NOMO-1 treated with dmso at 0.1 percent for 144 hours (cell line): ENCODE data around the gene MIA3.
A peak's percentile ranks its signal among the peaks of the same experiment; 100 is the strongest.
"Not testable (repeated sequence)": the region's sequence is repeated elsewhere in the genome, so short reads cannot be mapped to it uniquely, and the experiment has no call there.

ENCODE experiments used
- DNase-seq: peaks from one replicate; lab custom pipeline; 2025; ENCODE audit not compliant: unreplicated experiment; lab: John Stamatoyannopoulos, UW

MIA3 gene, protein sequence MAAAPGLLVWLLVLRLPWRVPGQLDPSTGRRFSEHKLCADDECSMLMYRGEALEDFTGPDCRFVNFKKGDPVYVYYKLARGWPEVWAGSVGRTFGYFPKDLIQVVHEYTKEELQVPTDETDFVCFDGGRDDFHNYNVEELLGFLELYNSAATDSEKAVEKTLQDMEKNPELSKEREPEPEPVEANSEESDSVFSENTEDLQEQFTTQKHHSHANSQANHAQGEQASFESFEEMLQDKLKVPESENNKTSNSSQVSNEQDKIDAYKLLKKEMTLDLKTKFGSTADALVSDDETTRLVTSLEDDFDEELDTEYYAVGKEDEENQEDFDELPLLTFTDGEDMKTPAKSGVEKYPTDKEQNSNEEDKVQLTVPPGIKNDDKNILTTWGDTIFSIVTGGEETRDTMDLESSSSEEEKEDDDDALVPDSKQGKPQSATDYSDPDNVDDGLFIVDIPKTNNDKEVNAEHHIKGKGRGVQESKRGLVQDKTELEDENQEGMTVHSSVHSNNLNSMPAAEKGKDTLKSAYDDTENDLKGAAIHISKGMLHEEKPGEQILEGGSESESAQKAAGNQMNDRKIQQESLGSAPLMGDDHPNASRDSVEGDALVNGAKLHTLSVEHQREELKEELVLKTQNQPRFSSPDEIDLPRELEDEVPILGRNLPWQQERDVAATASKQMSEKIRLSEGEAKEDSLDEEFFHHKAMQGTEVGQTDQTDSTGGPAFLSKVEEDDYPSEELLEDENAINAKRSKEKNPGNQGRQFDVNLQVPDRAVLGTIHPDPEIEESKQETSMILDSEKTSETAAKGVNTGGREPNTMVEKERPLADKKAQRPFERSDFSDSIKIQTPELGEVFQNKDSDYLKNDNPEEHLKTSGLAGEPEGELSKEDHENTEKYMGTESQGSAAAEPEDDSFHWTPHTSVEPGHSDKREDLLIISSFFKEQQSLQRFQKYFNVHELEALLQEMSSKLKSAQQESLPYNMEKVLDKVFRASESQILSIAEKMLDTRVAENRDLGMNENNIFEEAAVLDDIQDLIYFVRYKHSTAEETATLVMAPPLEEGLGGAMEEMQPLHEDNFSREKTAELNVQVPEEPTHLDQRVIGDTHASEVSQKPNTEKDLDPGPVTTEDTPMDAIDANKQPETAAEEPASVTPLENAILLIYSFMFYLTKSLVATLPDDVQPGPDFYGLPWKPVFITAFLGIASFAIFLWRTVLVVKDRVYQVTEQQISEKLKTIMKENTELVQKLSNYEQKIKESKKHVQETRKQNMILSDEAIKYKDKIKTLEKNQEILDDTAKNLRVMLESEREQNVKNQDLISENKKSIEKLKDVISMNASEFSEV (N-terminal part only)

DNA sequence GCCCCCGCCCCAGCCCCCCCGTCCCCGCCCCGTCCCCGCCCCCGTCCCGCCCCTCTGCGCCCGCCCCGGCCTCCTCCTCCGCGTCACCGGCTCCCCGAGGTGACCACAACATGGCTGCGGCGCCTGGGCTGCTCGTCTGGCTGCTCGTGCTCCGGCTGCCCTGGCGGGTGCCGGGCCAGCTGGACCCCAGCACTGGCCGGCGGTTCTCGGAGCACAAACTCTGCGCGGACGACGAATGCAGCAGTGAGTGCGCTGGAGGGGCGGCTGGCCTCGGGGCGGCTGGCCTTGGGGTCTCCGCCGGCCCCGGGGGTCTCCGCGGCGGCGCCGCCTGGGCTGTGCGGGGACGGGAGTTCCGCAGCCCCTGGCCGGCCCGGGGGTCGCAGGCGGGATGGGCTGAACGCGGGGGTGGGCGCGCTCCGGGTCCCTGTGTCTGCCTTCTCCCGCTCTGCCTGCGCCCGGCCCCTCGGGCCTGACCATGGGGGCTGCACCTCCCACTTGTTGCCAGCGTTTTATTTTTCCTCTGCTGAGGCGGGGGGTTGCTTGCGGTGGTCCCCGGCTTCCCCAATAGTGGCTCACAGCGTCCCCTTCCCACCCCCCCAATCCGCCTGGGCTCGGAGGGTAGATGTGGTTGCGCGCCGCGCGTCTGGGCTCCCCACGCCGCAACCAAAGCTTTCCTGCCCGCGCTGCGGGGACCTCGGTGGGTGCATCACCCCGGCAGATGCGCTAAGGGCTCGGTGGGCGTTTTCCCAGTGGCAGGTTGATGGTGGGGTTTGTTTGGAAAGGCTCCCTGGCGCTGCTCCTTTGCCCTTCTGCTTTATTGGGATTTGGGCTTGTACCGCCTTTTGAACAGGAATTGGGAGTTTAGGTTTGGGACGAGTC lies at the start of gene MIA3:
Gene MIA3, plus strand, starts transcription at position 97 of the 879 bp plus-strand sequence. Its CDS starts 14 bp downstream, at position 111.
- peak; percentile 64 for DNase-seq

DNA sequence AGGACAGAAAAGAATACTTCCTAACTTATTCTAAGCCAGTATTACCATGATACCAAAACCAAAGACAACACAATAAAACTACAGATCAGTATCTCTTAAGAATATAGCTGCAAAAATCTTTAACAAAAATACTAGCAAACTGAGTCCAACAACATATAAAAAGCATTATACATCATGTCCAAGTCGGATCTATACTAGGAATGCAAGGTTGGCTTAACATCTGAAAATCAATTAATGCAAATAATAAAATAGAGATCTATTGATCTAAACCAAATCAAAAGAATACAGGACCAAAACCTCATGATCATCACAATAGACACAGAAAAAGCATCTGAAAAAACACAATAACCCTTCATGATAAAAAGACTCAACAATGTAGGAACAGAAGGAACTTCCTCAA lies 47.1 kb upstream of the MIA3 start:
- no peak for DNase-seq

DNA sequence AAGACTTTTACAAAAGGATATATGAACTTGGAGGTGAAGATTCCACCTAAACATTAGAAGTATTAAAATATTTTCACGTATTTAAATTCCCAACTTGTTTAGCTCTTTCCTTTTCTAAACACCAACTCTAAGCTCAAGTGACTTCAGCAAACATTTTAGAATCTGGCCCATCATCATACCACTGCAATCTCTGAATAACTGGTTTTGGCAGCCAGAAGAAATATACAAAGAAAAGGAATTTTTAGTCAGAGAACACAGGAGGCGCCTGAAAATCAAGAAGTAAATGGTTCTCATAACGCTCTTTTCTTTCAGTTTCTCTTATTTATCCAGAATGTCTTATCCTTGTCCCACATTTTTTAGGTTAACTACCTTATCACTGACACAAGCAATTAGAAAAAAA lies 38.6 kb upstream of the MIA3 start:
- no peak for DNase-seq

DNA sequence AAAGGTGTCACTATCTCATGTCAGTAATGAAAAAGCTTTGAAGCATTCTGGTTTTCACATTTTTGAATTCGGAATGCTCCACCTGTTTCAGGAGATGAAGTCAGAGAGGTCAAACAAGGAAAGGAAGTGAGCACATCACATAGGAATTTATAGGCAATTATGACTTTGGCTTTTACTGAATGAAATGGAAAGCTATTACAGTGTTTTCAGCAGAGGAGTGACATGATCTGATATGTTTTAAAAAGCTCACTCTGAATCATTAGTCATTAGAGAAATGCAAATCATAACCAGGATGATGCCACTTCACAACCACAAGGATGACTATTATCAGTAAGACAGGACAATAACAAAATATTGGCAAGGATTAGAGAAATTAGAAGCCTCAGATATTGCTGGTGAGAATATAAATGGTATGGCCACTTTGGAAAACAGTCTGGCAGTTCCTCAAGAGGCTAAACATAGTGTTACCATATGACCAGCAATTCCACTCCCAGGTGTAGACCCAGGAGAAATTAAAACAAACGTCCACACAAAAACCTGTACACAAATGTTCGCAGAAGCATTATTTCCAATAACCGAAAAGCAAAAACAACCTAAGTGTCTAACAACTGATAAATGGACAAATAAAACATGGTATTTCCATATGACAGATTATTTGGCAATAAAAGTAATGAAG lies 35.7 kb upstream of the MIA3 start:
- no peak for DNase-seq

DNA sequence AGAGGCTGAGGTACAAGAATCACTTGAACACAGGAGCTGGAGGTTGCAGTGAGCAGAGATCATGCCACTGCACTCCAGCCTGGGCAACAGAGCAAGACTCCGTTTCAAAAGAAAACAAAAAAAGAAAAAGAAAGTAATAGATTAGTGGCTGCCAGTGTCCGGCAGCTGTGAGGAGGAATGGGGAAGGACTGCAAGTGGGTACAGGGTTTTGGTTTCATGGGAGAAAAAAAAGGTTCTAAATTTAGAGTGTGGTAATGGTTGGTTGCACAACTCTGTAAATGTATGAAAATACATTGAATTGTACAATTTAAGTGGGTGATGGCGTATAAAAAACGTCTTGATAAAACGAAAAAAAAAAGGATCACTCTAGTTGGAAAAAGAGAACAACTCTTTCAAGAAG lies 34.8 kb upstream of the MIA3 start:
- DNase-seq: peak; percentile 77

DNA sequence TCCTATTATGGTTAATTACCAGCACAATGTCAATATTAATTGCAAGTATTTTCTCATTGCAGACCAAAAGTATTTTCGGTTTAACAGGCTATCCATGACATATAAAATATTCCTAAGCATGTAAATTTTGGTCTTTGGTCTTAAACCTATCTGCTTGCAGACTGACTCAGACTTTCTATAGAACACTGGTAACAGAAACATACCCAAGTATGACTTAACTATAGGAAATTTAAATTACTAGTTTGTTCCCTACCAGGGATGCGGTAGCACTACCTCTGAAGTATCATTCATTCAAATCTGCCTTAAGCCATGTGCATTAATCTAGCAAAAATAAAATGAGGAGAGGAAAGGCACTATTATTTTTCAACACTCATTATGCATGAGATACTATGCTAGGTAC lies 31.1 kb upstream of the MIA3 start:
- no peak for DNase-seq

DNA sequence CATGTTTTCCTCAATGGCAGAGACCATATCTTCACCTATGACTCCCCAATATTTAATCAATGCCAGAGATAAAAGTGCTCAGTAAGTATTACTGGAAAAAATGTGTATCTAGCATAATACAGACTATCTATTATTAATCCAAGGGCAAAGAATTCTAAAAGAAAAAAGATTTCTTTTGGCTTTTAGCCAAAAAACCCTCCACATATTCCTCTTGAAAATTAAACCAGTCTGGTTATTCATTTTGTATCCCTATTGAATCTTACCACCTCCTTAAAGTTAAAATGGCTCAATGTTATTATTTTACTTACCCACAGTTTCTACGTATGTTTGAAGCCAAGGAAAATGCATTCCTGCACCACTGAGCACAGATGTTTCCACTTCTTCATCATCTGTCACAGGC lies 29.8 kb upstream of the MIA3 start:
- no peak for DNase-seq

DNA sequence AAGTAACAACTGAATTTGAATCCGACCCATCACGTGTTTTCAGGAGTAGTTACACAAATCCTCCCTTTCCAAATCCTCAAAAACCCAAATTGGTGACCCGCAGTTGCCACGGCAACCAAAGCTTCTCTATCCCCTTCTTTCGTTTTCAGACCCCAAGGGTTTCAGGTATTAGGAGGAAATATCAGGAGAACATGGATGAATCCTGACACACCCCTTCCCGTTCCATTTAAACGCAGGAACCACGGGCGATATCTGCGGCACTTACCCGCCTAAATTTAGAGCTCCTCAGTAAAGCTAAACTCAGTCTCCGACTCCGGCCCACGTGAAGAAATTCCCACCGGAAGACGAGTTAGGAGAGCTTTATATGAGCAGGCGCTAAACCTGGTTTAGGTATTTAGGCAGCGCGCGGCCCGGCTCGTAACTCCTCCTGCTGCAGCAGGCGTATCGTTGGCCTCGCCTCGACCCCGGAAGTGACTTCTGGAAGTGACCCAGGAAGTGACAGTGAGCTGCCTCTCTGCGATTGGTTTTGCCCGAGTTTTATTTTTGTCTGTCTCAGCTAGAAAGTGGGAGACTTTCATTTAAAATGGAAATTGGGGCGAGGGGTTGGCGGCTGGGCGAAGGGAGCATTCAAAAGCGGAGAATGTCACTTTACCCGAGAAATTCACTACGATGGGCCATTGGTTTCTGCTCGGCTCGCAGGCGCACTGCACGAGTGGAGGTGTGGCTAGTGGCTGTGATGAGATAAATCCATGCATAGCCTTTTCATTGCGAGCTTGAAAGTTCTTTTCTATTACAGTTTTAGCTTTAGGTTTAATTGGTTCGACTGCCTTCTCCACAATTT lies 28.2 kb upstream of the MIA3 start, which contains the start of gene TAF1A:
Gene TAF1A, minus strand, starts transcription at position 472 of the 841 bp plus-strand sequence.
- DNase-seq: peak; percentile 73

DNA sequence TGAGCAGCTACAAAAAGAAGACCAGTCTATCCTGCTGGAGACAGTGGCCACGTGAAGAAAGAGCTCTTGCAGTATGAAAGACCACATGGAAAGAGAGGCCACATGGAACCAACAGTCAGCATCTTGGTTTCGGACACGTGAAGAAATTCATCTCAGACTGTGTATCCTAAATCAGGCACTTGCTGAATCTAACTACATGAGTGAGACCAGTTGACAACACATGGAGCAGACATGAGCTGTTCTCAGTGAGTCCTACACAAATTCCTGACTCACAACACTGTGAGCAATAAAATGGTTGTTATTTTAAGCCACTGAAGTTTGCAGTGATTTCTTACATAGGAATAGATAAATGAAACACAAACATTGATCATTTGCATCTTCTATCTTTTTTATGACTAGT lies 25.7 kb upstream of the MIA3 start:
- DNase-seq: no peak

DNA sequence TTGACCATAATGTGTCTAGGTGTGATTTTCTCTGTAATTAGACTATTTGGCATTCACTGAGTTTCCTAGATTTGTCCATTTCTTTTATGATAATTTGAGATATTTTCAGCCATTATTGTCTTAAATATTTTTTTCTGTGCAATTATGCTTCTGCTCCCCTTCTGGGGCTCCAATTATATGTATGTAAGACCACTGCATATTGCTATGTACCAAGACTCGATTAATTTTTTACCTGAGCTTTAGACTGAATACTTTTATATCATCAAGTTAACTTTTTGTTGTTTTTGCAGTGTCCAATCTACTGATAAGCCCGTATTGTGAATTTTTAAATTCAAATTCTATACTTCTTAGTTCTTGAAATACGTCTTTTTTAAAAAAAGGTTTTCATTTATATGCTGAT lies 23.1 kb upstream of the MIA3 start:
- DNase-seq: no peak

DNA sequence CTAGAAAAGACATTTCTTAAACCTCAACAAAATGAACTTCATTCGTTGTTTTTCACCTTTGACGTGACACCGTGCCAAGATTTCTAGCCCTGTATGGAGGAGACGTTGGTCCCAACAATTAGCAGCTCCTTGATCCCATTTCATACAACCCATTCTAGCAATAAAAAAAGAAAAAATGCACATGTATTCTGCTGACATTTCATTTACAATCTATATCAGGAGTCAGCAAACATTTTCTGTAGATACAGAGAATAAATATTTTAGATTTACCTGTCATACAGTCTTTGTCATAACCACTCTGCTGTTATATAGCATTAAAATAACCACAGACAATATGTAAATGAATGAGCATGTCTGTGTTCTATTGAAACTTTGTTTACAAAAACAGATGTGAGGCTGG lies 21.2 kb upstream of the MIA3 start:
- no peak for DNase-seq

DNA sequence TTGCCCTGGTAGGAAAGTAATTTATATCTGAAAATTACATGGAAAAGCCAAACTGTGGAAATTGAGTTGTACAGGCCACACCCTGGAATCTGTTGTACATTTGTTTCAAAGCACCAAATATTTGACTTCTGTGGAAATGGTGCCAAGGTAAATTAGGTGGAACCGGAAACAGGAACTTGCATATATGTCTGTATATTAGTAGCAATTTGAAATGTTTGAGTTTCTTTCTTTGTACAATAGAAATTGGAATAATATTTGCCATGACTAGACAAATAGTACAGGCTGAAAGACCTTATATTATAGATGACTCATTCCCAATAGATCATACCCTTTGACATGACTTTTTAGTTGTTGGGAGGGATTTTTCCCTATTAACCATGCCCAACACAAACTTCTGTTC lies 17.6 kb upstream of the MIA3 start:
- DNase-seq: no peak

DNA sequence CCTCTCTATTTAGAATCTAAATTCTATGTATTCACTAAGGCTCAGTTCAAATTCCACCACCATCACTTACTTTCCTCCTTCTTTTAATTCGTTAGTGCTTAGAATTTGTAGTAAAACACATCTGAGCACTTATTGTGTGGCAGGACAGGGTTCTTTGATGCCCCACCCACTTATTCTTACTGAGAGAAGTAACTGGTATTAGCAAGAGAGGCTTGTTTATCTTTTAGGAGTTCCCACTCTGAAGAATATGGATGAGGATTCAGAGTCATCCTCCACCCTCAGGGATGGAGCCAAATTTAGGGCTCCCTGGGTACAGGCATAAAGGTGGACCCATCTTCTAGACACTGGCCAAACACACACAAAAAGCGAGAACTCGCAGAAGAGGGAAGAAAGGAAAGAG lies 16.6 kb upstream of the MIA3 start:
- no peak for DNase-seq

DNA sequence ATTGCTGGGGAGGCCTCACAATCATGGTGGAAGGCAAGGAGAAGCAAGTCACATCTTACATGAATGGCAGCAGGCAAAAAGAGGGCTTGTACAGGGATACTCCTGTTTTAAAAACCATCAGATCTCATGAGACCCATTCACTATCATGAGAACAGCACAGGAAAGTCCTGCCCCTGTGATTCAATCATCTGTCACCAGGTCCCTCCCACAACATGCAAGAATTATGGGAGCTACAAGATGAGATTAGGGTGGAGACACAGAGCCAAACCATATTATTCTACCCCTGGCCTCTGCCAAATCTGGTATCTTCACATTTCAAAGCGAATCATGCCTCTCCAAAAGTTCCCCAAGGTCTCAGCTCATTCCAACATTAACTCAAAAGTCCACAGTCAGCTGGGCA lies 11.1 kb upstream of the MIA3 start:
- DNase-seq: no peak

DNA sequence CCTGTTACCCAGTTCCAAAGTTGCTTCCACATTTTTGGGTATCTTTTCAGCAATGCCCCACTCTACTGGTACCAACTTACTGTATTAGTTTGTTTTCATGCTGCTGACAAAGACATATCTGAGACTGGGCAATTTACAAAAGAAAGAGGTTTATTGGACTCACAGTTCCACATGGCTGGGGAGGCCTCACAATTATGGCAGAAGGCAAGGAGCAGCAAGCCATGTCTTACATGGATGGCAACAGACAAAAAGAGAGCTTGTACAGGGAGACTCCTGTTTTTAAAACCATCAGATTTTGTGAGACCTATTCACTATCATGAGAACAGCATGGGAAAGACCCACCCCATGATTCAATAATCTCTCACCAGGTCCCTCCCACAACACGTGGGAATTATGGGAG lies 8.8 kb upstream of the MIA3 start:
- not testable (repeated sequence) for DNase-seq

DNA sequence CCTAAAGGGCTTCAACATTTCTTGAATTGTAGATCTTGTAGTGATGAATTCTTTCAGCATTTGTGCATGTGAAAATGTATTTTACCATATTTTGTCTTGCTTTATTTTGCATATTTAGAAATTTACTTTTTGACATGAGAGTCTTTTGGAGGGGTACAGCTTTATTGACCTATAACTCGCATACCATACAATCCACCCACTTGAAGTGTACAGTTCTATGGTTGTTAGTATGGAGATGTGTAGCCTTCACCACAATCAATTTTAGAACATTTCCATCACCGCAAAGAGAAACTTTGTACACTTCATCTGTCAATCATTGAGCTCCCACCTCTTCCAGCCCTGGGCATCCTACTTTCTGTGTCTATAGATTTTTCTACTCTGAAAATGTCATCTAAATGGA lies 7.2 kb upstream of the MIA3 start:
- DNase-seq: no peak

DNA sequence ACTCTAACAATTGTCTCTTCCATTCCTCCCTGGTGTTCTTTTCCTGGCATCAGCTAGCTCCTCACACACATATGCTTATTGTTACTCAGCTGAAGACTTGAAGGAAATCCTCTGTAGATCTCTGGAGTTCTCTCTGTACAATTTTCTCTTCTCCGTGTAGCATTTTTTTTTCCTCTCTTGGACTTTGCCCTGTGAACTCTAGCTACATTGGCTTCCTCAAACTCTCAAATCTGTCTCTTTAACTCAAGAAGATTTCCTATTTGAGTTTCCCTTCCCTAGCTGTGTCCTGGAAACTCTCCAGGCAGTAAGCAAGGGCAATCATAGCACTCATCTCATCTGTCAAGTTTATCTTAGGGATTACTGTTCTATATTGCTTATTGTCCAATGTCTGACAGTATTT lies 4.3 kb upstream of the MIA3 start:
- DNase-seq: no peak

DNA sequence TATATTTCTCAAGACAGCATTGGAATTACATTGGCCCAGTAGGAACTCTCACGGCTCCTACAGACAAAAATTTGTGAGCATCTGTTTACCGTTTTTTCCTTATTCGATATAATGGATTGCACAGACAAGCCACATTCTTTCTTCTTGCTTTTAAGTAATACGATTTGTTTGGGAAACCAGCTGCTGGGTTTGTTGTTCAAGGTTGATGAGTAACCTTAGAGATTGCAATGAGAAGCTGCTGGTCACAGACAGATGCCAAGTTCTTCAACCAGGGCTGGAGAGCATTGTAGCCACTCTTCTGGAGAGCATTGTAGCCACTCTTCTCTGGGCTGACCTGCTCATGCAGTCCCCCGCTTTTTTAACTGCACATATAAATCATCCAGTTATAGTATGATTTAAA lies 1.4 kb upstream of the MIA3 start:
- no peak for DNase-seq
